Measurements from ENCODE around the gene CLDN19. TPM values are rescaled to one million over a fixed set of nuclear protein-coding genes. Genes with fewer than 3 reads are reported as not detected.

The CLDN19 gene
- total and polyA plus RNA-seq, 9 of the 15 experiments (the other 6 are each of a cell fraction or from before 2014, with no cell fraction given), result not detected

DNA sequence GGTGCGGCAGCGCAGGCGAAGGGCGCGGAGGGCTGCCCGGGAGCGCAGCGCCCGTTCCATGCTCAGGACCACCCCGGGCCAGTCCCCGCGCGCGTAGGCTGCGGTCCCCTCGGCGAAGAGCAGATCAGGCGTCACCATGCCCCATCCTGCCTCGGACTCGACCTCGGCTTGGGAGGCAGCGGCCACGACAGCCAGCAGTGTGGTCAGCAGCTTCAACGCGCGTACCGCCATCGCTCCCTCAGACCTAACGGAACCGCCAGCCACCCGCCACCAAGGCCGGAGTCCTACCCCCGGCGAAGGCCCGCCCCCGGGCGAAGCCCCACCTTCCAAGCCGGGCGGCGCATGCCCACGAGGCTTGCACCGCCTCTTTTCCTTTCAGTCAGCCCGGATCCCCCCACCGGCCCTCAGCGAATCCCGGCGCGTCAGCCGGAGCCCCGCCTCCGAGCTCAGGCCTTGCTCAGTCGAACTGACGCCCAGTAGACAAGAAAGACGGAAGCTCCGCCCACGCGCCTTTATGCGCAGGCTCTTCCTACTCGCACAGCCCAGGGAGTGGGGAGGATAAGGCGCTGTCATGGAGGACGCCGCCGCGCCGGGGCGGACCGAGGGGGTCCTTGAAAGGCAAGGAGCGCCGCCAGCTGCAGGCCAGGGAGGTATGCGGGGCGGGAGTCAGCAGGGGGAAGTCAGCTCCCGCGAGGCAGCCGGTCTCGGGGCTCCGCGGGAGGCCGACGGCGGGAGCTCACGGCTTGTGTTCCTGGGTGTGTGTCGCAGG is 26.9 kb upstream of the CLDN19 start, which contains the start of the genes C1orf50 and P3H1 (continued):
- no peak for TF ChIP-seq ILK (tag; IDR thresholded peaks at IDR 0.05; ENCODE audit: borderline replicate concordance, low read depth)
- peak; percentile 49 to 84 (median 74) for TF ChIP-seq YY1 (IDR thresholded peaks at IDR 0.05; ENCODE audit: borderline replicate concordance in 1 of 3, control insufficient read depth in 1 of 3, extremely low read depth in 1 of 3, insufficient read depth in 3 of 3, insufficient read length in 1 of 3, insufficient replicate concordance in 2 of 3, low read depth in 1 of 3, low read length in 2 of 3)
- TF ChIP-seq, protein P1, sequence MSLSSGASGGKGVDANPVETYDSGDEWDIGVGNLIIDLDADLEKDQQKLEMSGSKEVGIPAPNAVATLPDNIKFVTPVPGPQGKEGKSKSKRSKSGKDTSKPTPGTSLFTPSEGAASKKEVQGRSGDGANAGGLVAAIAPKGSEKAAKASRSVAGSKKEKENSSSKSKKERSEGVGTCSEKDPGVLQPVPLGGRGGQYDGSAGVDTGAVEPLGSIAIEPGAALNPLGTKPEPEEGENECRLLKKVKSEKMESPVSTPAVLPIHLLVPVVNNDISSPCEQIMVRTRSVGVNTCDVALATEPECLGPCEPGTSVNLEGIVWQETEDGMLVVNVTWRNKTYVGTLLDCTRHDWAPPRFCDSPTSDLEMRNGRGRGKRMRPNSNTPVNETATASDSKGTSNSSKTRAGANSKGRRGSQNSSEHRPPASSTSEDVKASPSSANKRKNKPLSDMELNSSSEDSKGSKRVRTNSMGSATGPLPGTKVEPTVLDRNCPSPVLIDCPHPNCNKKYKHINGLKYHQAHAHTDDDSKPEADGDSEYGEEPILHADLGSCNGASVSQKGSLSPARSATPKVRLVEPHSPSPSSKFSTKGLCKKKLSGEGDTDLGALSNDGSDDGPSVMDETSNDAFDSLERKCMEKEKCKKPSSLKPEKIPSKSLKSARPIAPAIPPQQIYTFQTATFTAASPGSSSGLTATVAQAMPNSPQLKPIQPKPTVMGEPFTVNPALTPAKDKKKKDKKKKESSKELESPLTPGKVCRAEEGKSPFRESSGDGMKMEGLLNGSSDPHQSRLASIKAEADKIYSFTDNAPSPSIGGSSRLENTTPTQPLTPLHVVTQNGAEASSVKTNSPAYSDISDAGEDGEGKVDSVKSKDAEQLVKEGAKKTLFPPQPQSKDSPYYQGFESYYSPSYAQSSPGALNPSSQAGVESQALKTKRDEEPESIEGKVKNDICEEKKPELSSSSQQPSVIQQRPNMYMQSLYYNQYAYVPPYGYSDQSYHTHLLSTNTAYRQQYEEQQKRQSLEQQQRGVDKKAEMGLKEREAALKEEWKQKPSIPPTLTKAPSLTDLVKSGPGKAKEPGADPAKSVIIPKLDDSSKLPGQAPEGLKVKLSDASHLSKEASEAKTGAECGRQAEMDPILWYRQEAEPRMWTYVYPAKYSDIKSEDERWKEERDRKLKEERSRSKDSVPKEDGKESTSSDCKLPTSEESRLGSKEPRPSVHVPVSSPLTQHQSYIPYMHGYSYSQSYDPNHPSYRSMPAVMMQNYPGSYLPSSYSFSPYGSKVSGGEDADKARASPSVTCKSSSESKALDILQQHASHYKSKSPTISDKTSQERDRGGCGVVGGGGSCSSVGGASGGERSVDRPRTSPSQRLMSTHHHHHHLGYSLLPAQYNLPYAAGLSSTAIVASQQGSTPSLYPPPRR (CRISPR knock-in tag; IDR thresholded peaks at IDR 0.05; ENCODE audit: borderline replicate concordance), result no peak
- no peak; the same call in 1 of the 2 replicates for TF ChIP-seq OTX1 (CRISPR knock-in tag; IDR thresholded peaks at IDR 0.05)
- 0 out of 2 replicates have a peak, but pooled peaks have one; percentile 17 for TF ChIP-seq ESRRA (IDR thresholded peaks at IDR 0.05; ENCODE audit: borderline replicate concordance, low read depth)
- peak; percentile 83; the same call in 1 of the 2 replicates for TF ChIP-seq IRF2 (CRISPR knock-in tag; IDR thresholded peaks at IDR 0.05)
- TF ChIP-seq, protein P2, sequence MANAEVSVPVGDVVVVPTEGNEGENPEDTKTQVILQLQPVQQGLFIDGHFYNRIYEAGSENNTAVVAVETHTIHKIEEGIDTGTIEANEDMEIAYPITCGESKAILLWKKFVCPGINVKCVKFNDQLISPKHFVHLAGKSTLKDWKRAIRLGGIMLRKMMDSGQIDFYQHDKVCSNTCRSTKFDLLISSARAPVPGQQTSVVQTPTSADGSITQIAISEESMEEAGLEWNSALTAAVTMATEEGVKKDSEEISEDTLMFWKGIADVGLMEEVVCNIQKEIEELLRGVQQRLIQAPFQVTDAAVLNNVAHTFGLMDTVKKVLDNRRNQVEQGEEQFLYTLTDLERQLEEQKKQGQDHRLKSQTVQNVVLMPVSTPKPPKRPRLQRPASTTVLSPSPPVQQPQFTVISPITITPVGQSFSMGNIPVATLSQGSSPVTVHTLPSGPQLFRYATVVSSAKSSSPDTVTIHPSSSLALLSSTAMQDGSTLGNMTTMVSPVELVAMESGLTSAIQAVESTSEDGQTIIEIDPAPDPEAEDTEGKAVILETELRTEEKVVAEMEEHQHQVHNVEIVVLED (CRISPR knock-in tag; IDR thresholded peaks at IDR 0.05), result no peak
- no peak for TF ChIP-seq WHSC1 (IDR thresholded peaks at IDR 0.05; ENCODE audit: low read length)
- no peak for TF ChIP-seq PTRF (tag; IDR thresholded peaks at IDR 0.05)
- TF ChIP-seq SIN3A (IDR thresholded peaks at IDR 0.05; ENCODE audit: borderline replicate concordance in 2 of 2, control insufficient read depth in 1 of 2, low read depth in 2 of 2, low read length in 2 of 2), result peak; percentile 60 to 71; a peak in 2 of 4 replicates
- TF ChIP-seq ZNF143 (CRISPR knock-in tag; IDR thresholded peaks at IDR 0.05), result 0 out of 2 replicates have a peak, but pooled peaks have one; percentile 21
- no peak for TF ChIP-seq ZC3H11A (IDR thresholded peaks at IDR 0.05; ENCODE audit: low read depth, low read length)
- TF ChIP-seq, protein P3, sequence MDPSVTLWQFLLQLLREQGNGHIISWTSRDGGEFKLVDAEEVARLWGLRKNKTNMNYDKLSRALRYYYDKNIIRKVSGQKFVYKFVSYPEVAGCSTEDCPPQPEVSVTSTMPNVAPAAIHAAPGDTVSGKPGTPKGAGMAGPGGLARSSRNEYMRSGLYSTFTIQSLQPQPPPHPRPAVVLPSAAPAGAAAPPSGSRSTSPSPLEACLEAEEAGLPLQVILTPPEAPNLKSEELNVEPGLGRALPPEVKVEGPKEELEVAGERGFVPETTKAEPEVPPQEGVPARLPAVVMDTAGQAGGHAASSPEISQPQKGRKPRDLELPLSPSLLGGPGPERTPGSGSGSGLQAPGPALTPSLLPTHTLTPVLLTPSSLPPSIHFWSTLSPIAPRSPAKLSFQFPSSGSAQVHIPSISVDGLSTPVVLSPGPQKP (CRISPR knock-in tag; IDR thresholded peaks at IDR 0.05), result no peak
- TF ChIP-seq, protein P4, sequence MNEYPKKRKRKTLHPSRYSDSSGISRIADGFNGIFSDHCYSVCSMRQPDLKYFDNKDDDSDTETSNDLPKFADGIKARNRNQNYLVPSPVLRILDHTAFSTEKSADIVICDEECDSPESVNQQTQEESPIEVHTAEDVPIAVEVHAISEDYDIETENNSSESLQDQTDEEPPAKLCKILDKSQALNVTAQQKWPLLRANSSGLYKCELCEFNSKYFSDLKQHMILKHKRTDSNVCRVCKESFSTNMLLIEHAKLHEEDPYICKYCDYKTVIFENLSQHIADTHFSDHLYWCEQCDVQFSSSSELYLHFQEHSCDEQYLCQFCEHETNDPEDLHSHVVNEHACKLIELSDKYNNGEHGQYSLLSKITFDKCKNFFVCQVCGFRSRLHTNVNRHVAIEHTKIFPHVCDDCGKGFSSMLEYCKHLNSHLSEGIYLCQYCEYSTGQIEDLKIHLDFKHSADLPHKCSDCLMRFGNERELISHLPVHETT (CRISPR knock-in tag; conservative IDR thresholded peaks at IDR 0.05 in 1 of 2, IDR thresholded peaks at IDR 0.05 in 1 of 2), result no peak
- TF ChIP-seq THRAP3 (IDR thresholded peaks at IDR 0.05; ENCODE audit: borderline replicate concordance), result no peak
- no peak for TF ChIP-seq NCOR1 (IDR thresholded peaks at IDR 0.05)
